Liver (tissue), 3 donors: ENCODE results near the gene PCDH15.

Source experiments
- EGR1 ChIP-seq, 2 donors: IDR thresholded peaks; 2 replicates each; pipeline ENCODE4 v1.6.1; 2016 to 2018; ENCODE audit warnings: antibody characterized with exemption in 2 of 2, low read depth in 2 of 2
- JUND ChIP-seq, 2 donors: IDR thresholded peaks; 2 replicates each; pipeline ENCODE4 v1.6.1; 2016; ENCODE audit warnings: antibody characterized with exemption in 2 of 2
- MAX ChIP-seq: IDR thresholded peaks from 2 replicates; pipeline ENCODE4 v1.6.1; 2016; ENCODE audit warnings: antibody characterized with exemption
- NR2F2 ChIP-seq: IDR thresholded peaks from 2 replicates; pipeline ENCODE4 v1.6.1; 2016; ENCODE audit warnings: antibody characterized with exemption
- RXRA ChIP-seq, 2 donors: IDR thresholded peaks; 2 replicates each; pipeline ENCODE4 v1.6.1; 2017 to 2018; ENCODE audit warnings: antibody characterized with exemption in 2 of 2, mild to moderate bottlenecking in 1 of 2
- SP1 ChIP-seq: IDR thresholded peaks from 2 replicates; pipeline ENCODE4 v1.6.1; 2018; ENCODE audit warnings: antibody characterized with exemption, mild to moderate bottlenecking
- YY1 ChIP-seq: IDR thresholded peaks from 2 replicates; pipeline ENCODE4 v1.6.1; 2016; ENCODE audit warnings: antibody characterized with exemption, mild to moderate bottlenecking
- TF ChIP-seq, protein P1 (sequence below): fragments of 150-350 bp; IDR thresholded peaks from 2 replicates; pipeline ENCODE4 v1.5.1; 2017; ENCODE audit warnings: improper control_type of control experiment, low read depth, low read length; ENCODE audit not compliant: missing input control
- TF ChIP-seq, protein P2 (sequence below): IDR thresholded peaks from 2 replicates; pipeline ENCODE4 v1.6.1; 2016; ENCODE audit warnings: antibody characterized with exemption
- TF ChIP-seq, protein P3 (sequence below): IDR thresholded peaks from 2 replicates; pipeline ENCODE4 v1.6.1; 2016; ENCODE audit warnings: antibody characterized with exemption
- TF ChIP-seq, protein P4 (sequence below): IDR thresholded peaks from 2 replicates; pipeline ENCODE4 v1.6.1; 2016; ENCODE audit warnings: antibody characterized with exemption, mild to moderate bottlenecking
- donor health status: healthy.
- donor health status: healthy.

DNA sequence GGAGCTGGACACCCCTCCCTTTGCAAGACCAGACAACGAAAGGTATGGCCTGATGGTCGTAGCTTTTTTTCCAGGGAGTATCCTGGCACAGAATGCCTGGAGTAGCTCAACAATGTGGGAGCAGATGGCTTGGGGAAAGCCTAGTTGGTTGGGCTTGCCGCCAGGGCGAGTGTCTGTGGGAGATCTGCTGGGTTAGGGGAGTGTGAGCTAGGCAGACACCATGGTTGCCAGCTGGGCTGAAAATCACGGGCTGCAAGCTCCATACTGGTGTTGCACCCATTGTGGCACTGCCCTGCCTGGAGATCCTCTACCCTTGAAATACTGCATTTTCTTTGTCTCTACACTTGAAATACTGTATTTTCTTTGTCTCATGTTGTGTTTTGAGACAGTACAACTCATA is 538.3 kb downstream of the PCDH15 start:
- TF ChIP-seq YY1, result no peak
- TF ChIP-seq, protein P1, sequence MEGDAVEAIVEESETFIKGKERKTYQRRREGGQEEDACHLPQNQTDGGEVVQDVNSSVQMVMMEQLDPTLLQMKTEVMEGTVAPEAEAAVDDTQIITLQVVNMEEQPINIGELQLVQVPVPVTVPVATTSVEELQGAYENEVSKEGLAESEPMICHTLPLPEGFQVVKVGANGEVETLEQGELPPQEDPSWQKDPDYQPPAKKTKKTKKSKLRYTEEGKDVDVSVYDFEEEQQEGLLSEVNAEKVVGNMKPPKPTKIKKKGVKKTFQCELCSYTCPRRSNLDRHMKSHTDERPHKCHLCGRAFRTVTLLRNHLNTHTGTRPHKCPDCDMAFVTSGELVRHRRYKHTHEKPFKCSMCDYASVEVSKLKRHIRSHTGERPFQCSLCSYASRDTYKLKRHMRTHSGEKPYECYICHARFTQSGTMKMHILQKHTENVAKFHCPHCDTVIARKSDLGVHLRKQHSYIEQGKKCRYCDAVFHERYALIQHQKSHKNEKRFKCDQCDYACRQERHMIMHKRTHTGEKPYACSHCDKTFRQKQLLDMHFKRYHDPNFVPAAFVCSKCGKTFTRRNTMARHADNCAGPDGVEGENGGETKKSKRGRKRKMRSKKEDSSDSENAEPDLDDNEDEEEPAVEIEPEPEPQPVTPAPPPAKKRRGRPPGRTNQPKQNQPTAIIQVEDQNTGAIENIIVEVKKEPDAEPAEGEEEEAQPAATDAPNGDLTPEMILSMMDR, result no peak
- TF ChIP-seq, protein P2, sequence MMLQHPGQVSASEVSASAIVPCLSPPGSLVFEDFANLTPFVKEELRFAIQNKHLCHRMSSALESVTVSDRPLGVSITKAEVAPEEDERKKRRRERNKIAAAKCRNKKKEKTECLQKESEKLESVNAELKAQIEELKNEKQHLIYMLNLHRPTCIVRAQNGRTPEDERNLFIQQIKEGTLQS, result no peak
- no peak for TF ChIP-seq EGR1 (IDR thresholded peaks at IDR 0.05; ENCODE audit: low read depth in 2 of 2)
- TF ChIP-seq, protein P3, sequence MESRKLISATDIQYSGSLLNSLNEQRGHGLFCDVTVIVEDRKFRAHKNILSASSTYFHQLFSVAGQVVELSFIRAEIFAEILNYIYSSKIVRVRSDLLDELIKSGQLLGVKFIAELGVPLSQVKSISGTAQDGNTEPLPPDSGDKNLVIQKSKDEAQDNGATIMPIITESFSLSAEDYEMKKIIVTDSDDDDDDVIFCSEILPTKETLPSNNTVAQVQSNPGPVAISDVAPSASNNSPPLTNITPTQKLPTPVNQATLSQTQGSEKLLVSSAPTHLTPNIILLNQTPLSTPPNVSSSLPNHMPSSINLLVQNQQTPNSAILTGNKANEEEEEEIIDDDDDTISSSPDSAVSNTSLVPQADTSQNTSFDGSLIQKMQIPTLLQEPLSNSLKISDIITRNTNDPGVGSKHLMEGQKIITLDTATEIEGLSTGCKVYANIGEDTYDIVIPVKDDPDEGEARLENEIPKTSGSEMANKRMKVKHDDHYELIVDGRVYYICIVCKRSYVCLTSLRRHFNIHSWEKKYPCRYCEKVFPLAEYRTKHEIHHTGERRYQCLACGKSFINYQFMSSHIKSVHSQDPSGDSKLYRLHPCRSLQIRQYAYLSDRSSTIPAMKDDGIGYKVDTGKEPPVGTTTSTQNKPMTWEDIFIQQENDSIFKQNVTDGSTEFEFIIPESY, result no peak
- TF ChIP-seq RXRA (IDR thresholded peaks at IDR 0.05), result no peak
- no peak for TF ChIP-seq SP1
- no peak for TF ChIP-seq MAX
- TF ChIP-seq NR2F2, result no peak
- TF ChIP-seq, protein P4, sequence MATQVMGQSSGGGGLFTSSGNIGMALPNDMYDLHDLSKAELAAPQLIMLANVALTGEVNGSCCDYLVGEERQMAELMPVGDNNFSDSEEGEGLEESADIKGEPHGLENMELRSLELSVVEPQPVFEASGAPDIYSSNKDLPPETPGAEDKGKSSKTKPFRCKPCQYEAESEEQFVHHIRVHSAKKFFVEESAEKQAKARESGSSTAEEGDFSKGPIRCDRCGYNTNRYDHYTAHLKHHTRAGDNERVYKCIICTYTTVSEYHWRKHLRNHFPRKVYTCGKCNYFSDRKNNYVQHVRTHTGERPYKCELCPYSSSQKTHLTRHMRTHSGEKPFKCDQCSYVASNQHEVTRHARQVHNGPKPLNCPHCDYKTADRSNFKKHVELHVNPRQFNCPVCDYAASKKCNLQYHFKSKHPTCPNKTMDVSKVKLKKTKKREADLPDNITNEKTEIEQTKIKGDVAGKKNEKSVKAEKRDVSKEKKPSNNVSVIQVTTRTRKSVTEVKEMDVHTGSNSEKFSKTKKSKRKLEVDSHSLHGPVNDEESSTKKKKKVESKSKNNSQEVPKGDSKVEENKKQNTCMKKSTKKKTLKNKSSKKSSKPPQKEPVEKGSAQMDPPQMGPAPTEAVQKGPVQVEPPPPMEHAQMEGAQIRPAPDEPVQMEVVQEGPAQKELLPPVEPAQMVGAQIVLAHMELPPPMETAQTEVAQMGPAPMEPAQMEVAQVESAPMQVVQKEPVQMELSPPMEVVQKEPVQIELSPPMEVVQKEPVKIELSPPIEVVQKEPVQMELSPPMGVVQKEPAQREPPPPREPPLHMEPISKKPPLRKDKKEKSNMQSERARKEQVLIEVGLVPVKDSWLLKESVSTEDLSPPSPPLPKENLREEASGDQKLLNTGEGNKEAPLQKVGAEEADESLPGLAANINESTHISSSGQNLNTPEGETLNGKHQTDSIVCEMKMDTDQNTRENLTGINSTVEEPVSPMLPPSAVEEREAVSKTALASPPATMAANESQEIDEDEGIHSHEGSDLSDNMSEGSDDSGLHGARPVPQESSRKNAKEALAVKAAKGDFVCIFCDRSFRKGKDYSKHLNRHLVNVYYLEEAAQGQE, result no peak
- no peak for TF ChIP-seq JUND (IDR thresholded peaks at IDR 0.05)
